HG03558 (cell line): ENCODE results near the gene ELFN2.

ENCODE experiments used
- ATAC-seq: cut with Tn5 transposase; IDR thresholded peaks from one replicate; pipeline ENCODE4 v1.9.1; 2021; ENCODE audit warnings: moderate number of reproducible peaks; ENCODE audit not compliant: unreplicated experiment; ENCODE audit errors: extremely low read depth

ELFN2 gene

DNA sequence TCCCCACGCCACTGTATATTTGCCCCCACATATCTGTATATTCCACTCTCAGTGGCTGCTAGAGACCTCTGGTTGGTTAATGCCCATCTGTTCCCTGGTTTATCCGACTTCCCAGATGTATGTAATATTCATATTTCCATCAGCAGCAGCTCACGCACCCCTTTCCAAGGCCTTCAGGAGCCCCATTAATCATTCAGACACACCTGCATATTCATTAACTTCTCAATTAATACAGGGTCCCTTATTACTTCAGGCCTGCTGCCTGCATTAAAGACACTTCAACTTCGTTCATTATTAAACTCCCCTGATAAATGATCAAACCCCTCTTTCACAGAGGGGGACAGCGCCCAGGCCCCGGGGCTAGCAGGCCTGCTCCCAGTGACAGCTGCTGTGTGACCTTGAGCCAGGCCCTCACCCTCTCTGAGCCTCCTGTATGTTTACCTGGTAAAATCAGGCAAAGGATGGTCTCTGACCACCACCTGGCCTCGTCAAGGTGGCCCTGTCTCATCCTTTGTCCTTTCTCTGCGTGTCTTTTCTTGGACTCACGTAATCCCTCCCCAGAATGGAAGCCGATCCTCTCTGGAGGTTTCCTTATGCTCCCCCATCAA lies 34.5 kb downstream of the ELFN2 start:
- no peak for ATAC-seq

DNA sequence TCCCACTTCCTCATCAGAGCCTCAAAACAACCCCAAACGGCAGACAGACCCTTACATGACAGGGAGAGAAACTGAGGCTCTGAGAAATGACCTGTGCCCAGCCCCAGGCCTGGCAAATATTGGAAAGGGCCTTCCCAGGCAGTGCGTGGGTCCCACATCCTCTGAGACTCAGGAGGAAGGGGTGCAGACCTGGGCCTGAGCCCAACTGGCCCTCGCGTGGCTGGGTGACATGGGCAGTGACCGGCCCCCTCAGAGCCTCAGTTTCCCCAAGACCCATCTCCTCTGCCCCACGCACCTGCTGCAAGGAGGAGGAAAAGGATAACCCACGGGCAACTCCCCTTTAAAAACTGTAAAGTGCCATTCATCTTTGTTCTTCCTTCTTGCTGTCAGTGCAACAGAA lies 35.6 kb downstream of the ELFN2 start:
- ATAC-seq: no peak

DNA sequence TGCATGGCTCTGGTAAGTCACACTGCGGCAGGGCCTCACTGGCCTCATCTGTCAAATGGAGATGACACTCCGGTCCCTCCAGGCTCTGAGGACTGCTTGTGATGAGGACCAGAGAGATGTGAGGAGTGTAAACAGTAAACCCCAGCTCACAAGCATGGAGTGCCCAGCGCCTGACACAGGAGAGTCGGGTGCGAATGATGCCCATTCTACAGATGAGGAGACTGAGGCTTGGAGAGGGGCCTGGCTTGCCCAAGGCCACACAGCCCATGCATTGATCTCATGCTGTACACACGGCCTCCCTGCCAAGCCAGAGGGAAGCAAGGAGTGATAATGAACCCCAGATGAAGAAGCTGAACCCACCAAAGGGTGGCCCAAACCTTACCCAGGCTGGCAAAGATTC lies 37.2 kb downstream of the ELFN2 start:
- ATAC-seq: no peak

DNA sequence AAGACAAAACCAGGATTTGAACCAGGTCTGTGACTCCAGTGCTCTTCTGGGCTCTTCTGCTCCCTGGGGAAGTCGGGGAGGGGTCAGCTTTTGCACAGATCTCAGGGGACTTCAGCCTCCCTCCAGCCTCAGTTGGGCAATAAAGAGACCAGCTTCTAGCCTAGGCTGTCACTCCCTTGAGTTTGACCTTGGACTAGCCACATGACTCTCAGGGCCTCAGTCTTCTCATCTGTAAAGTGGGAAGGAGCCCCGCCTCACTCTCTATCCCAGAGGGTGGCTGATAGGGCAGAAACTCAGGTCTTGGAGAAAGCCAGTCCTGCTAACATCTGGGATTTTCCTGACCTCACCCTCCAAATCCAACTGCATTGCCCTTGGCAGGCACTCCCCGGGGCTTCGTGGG lies 38.7 kb downstream of the ELFN2 start:
- no peak for ATAC-seq

DNA sequence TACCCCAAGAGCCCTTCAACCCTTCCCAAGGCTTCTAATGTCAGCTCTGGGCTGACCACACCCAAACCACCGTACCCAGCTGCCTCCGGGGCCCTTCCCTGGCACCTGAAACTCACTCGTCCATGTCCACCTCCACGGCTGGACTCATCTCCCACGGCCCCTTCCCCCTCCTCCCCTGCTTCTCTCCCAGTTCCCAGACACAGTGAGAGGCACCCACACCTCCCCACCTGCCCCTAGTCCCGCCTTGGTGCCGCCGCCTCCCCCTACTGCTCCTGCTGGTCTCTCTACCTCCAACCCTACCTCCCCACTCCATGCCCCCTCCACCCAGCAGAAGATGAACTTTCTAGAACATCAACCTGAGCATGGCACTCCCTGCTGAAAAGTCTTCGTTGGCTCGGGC lies 39.5 kb downstream of the ELFN2 start:
- no peak for ATAC-seq

DNA sequence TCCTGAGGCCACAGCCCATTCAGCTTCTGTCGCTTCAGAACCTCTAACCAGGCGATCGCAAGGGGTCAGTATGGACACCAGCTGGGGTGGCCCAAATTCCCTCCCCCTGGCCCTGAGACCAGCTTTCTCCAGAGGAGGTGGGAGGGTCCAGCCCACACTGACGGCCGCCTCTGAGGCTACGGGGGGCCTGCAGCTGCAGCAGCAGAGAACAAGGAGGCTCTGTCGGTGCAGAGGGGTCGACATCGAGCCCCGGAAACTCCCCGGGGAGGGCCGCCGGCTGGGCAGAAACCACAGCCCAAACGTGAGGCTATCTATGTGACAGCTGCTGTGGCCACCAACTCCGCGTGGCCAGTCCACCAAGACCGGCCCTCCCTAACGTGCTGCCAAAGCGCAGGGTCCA lies 40.8 kb downstream of the ELFN2 start:
- no peak for ATAC-seq

DNA sequence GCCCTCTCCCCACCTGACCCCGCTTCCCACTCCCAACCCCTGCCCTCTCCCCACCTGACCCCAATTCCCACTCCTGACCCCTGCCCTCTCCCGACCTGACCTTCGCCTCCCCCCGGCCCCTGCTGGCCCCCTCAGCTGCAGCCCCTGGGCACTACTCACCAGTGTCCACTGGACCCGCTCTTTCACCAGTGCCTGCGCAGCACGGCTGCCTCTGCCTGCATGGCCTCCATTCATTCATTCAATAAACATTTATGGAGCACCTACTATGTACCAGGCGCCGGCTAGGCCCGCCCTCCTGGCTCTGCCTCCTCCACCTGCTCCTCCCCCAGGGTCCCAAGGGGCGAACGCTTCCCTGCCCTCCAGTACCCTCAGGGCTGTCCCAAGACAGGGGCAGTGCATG lies 42.6 kb downstream of the ELFN2 start:
- no peak for ATAC-seq

DNA sequence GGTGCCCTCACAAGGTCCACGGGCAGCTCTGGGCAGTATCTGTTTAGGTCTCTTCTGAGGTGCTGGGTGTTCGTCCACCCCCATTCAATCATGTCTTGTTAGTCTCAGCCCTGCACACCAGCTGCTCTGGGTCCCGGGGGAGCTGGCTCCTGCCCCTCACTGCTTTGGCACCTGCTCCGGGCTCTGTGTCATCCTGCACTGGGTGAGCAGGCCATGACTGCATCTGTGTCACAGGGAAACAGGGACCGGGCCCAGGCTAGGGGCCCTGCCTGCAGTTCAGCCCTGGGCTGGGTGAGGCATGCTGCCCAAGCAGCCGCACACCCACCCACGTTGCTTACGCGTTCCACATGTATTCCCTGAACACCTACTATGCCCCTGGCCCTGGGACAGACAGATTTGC lies 43.9 kb downstream of the ELFN2 start:
- no peak for ATAC-seq

DNA sequence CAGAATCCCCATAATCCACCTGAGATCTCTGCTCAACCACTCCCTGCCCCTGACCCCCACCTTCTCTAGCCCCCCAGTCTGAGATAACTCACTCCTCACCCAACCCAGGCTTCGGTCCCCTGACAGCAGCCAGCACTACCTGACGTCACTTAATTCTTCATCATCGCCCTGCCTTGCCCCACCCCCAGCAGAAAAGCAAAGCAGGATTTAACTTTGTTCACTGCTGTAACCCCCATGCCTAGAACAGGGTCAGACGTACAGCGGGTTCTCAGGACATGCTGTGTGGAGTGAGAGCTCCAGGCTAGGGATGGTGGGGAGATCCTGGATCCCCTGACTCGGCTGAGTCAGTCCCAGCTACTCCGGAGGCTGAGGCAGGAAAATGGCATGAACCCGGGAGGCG lies 45.8 kb downstream of the ELFN2 start:
- no peak for ATAC-seq

DNA sequence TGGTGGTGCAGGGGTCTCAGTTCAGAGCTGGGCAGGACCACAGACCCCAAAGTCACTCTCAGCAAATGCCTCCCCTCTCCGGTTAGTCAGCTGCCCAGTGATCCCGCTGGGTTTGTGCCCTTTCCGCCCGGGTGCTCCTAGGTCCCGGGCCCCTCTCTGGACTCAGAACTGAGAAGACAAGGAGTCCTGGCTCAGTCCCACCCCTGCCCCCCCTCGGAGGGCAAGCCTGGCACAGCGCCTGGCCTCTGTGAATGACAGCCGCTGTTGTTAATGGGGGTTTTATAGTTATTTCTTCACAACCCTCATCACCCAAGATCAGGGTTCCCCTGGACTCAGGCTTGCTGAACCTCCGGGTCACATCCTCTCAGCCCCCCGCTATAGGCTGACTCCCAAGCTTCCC lies 47.6 kb downstream of the ELFN2 start:
- ATAC-seq: no peak

DNA sequence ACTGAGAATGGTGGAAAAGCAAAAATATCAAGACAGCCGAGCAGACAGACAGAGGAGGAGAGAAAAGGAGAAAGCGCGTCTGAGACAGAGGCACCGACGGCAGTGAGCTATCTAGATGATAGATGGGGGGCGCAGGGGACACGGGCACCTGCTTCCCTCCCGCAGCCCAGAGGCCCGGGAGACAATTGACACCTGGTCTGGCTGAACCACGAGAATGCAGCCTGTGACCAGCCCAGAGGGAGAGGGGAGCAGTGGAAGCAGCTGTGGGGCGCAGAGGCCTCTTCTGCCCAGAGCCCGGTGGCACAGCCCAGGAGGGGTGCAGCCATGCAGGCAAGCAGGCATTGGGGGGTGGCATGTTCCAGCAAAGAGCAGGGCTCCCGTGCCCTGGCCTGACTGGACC lies 48.2 kb downstream of the ELFN2 start:
- ATAC-seq: no peak

DNA sequence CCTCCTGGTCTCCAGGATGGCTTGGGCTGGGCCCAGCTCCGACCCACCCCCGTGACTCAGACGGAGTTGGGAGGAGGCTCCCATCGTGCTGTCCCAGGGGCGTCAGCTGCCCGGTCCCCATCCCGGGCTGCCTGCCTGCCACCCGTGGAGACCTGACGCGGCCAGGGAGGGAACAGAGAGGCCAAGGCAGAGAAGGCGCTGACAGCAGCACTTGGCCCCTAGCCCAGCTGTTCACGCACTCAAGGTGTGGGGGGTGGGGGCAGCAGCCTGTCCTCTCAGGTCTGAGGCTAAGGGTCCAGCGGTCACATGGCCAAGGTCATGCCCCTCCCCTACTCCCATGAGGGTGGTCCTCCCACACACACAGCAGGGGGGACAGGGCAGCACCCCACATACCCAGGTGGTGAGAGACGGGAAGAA lies 48.6 kb downstream of the ELFN2 start:
- ATAC-seq: no peak

DNA sequence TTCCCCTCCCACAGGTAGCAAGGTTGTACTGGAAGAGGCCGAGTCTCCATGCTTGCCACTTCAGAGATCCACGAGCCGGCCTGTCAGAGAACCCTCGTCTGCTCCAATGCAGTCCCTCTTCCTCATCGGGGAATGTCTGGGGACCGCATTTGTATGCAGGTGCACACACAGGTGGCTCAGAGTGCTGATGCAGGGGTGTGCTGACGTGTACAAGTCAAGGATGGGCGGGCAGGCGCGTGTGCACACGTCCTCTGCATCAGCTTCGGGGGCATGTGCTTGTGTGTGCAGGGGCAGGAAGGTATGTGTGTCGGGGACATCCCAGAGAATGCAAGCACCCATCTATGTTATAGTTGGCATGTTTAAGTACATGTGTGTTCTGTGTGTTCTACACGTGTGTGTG lies 49.4 kb downstream of the ELFN2 start:
- no peak for ATAC-seq

DNA sequence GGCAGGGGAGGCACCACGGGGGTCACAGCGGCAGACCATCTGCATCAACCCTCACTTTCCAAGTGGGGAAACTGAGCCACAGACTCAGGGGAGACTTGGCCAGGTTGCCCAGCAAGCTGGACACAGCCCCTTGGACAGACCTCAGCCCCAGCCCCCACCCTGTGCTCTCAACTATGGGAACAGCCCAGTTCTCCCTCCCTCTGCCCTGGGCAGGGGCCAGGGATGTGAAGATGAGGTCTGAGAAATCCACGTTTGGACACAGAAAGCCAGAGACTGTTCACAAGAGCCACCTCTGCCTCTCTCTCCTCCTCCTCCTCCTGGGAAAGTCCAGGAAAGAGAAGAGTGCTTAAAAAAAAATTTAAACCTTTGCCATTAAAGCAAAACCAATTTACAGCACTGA lies 50.1 kb downstream of the ELFN2 start:
- ATAC-seq: no peak

DNA sequence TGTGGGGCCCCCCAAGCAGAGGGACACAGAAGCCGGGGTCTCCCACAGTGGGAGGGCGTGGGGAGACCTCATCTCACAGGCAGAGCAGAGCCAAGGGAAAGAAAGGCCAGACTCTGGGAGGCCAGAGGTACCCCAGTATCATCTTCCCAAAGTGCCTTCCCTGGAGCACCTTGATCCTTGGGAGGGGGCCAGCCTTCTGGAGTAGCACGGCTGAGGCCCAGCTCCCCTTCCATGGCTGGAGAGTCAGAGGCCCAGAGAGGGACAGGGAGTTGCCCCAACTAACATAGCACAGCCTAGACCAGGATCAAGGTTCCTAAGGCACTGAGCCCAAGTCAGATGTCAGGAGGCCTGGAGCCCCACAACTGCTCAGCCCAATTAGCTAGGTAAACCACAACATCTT lies 50.6 kb downstream of the ELFN2 start:
- no peak for ATAC-seq

DNA sequence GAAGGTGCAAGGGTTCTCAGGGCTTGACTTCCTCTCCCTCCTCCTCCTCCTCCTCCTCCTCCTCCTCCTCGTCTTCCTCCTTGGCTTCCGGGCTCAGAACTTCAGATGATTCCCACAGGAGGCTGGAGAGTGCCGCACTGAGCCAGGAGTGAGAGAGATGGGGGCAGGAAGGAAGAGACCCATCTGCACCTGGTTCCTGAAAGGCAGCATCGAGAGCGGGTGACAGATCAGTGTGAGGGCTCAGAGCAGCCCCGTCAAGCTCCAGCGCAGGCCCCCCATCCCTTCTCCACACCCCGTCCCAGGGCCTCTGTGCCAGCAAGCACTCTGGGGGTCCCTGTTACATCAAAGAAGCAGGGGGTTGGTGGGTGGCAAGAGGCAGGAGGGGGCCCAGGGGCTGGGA lies 51.5 kb downstream of the ELFN2 start:
- no peak for ATAC-seq

DNA sequence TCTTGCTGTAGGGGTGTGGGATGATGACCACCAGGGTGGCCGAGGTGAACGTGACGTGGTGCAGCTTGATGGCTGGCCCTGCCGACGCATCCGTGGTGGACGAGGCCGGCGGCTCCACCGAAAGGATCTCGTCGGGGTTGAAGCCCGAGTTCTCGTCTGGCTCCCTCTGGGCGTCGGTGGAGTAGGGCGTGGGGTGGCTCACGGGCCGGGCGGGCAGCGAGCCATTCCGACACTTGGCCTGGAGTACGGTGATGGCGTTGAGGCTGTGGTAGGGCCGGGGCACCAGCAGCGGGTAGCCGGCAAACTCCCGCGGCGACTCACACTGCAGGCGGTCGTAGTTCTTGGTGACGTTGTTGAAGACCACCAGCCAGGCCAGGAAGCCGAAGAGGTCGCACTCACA lies 52.7 kb downstream of the ELFN2 start:
- ATAC-seq: no peak

DNA sequence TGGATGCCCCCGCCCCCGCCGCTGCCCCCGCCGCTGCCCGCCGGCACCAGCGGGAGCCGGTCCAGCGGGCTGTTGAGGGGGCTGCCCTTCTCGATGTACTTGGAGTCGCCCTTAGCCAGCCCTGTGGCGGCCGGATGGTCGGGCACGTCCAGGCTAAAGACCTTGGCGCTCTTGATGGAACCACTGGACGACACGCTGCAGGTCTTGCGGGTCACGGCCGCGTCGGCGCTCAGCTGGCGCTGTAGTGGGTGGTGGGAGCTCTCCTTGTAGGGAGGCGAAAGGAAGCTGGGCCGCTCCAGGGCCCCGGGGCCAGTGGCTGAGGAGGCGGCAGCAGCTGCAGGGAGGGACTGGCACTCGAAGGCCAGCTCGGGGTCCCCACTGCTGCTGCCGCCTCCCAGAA lies 53.8 kb downstream of the ELFN2 start:
- no peak for ATAC-seq

DNA sequence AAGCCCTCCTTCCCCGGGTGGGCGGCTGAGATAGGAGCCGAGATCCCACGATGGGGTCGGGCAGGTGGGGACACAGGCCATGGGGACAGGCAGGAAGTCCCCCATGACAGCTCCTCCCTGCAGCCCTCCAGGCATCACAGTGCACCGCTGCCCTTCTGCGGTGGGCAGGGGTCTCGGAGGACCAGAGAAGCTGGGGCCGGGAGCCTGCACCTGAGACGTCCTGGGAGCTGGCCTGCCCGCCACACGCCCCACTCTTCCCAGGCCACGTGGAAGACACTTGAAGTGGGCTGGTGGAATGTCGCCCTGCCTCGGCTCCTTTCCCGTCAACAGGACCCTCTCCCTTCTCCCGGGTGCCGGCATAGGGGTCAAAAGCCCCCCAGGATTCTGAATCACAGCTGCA lies 55.4 kb downstream of the ELFN2 start:
- no peak for ATAC-seq

DNA sequence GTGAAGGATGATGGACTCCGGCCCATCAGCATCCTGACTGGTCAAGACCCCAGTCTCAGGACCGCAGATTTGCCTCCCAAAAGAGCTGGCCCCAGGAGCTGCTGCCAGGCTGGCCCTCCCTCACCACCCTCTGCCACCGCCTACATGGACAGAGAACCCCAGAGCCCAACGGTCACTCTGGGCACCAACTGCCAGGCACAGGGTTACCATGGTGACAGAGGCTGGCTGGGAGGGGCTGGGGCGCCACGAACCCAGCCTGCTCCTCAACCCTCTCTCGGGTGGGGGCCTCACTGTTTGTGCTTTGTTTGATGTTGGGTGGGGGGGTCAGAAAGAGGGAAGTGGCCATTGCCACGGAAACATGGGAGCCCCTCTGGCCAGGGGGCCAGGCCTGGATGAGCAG lies 55.8 kb downstream of the ELFN2 start:
- no peak for ATAC-seq

DNA sequence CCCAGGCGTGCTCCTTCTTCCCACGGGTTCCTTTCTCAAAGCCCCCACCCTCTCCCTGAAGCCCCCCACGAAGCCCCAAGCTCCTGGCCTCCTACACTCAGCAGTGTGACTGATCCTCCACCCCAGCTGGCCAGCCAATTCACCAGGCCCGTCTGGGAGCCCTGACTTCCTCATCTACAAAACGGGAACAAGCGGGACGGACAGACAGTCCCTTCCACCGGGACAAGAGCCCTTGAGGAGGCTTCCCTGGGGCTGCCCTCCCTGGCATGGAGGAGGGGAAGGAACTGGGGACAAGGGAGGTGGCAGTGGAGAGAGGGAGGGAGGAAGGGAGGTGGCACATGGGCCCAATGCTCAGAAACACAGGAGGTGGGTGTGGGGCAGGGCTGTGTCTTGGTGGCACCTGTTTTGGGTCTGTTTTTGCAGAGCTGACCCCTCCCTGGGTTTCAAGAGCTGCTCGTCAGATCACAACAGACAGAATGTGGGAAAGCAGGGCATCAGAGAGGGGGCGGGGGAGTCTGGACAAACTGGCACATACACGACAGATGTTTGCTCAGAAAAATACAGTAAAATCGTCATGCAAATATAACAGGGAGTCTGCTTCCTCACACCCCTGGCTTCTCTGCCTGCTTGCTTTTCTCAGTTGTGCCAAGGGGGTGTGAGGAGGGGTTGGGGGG lies 56.8 kb downstream of the ELFN2 start:
- no peak for ATAC-seq

DNA sequence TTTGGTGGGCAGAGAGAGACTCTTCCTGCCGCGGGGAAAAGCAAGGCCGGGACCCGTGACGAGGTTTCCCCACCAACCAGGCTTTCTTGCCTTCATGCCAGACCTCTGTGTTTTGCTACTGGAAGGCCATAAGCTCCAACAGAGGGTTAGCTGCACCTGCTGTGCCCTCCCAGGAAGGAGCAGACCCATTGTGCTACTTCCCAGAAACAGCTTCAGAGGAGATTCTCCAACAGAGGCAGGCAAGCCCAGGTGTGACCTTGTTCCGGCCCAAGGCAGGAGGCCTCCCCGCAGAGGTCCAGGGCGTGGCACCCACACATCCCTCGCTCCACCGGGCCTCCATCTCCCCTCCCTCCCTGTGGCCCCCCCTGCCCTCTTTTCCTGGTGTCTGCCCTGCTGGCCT lies 57.8 kb downstream of the ELFN2 start:
- ATAC-seq: no peak

DNA sequence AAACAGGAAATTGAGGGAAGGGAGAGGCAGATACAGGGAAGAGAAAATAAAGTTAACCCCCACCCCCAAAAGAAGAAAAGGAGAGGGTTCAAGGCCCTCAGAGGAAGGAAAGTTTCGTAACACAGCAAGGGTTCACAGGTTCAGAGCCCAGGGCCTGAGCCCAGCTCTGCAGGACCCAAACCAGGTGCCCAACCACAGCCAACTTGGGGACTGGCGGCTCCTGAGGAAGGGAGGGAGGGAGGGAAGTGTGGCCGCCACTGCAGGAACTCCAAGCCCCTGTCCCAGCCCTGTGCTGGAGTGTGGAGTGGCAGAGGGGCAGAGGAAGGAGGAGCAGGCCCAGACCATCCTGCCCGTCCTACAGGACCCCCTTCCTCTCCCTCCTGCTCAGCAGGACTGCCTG lies 59.2 kb downstream of the ELFN2 start:
- no peak for ATAC-seq
